ENCODE results near the gene SLC29A1. TPM values are rescaled to one million over a fixed set of nuclear protein-coding genes. Genes with fewer than 3 reads are reported as not detected.
A peak's percentile ranks its signal among the peaks of the same experiment; 100 is the strongest.

SLC29A1 gene
- total and polyA plus RNA-seq, 9 of the 15 experiments (the other 6 are each of a cell fraction or from before 2014, with no cell fraction given) = 18.9 to 170 (median 57.7) TPM

- peaks cover 8% of the 10 kb centered on the region for H3K9me1 ChIP-seq (ENCODE audit: control insufficient read depth, insufficient read depth, low read length)
- H3K9ac ChIP-seq (ENCODE audit: insufficient read depth in 1 of 2, low read depth in 2 of 2, low read length in 2 of 2) = peak overlapping the region; percentile 95 to 100; a peak in 3 of 4 replicates
- H3K4me1 ChIP-seq (replicated peaks in 1 of 2; ENCODE audit: control insufficient read depth in 2 of 2, insufficient read depth in 2 of 2, low read length in 2 of 2) = peaks cover 22 to 28% of the 10 kb centered on the region in 2 experiments
- WGBS (ENCODE audit: insufficient coverage, low coverage, missing lambda C conversion rate) = 77% methylated on average over 12 of the region's 12 CpGs
- FAIRE-seq (no peak), ATAC-seq (no peak), DNase-seq (ENCODE audit: extremely low read depth in 1 of 4, low spot score in 3 of 4) (no peak)
- peaks cover 35% of the 10 kb centered on the region for H3K36me3 ChIP-seq (ENCODE audit: control insufficient read depth, insufficient read depth, low read length)
- peak overlapping the region; percentile 94 for H3K4me3 ChIP-seq
- peaks cover 35% of the 10 kb centered on the region for H4K20me1 ChIP-seq (replicated peaks; ENCODE audit: control insufficient read depth, insufficient read depth, low read length)
- no TSS peak for BruUV-seq (replicated peaks)
- no peak overlapping the region for H3K27ac ChIP-seq (ENCODE audit: extremely low read depth, low read depth, low read length)
- ChIA-PET CTCF (ENCODE audit: low intra/inter-chr PET ratio) (no interaction called here), POLR2A (interaction anchor here (0.6 to 7.4 kb wide), 18 partner anchors 10 to 1267 kb away, joined by 3 to 144 read pairs (median 5); partner anchors contain the start of genes GTPBP2, NFKBIE, SLC29A1 and SLC35B2)
- H3K4me2 ChIP-seq (ENCODE audit: insufficient read depth, low read length) = peak overlapping the region; percentile 99
- no peaks in the 10 kb centered on the region for H3K9me3 ChIP-seq (replicated peaks; ENCODE audit: control insufficient read depth, insufficient read depth, low read depth, low read length)
- H3K27me3 ChIP-seq (ENCODE audit: control insufficient read depth in 2 of 2, insufficient read depth in 2 of 2, low read length in 2 of 2) = no peaks in the 10 kb centered on the region
- intact Hi-C loops (cut with micrococcal nuclease) = no loop called here
- H2AFZ ChIP-seq (ENCODE audit: low read depth, low read length) = peak overlapping the region; percentile 85
- peaks cover 40% of the 10 kb centered on the region for H3K79me2 ChIP-seq (ENCODE audit: control insufficient read depth, insufficient read depth, low read length)
- in situ Hi-C loops (cut with MboI) = no loop called here
- TF ChIP-seq PHF21A (IDR thresholded peaks at IDR 0.05; ENCODE audit: borderline replicate concordance, low read depth) (0 out of 2 replicates have a peak, but pooled peaks have one; percentile 26), U2AF1 (optimal IDR thresholded peaks at IDR 0.05; ENCODE audit: low read depth, low read length) (no peak), MTF1 (CRISPR knock-in tag; IDR thresholded peaks at IDR 0.05; ENCODE audit: borderline replicate concordance) (0 out of 2 replicates have a peak, but pooled peaks have one; percentile 41)
These were observed 22.1 kb downstream of the SLC29A1 start for GRCh38 chr6:44245391-44245911.
